ENCODE data around the gene CHST6.

CHST6 gene

DNA sequence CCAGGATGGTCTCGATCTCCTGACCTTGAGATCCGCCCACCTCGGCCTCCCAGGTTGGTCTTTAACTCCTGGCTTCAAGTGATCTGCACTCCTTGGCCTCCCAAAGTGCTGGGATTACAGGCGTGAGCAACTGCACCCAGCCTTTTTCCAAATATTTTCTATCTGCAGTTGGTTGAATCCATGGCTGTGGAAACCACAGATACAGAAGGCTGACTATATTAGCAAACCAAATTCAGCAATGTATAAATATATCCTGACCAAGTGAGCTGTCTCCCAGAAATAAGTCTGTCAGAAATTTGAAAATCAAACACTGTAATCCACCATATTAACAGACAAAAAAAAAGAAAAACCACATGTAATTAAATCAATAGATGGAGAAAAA, 71.5 kb downstream of the CHST6 start:
- Histone ChIP-seq H3K36me3 (ENCODE audit: control insufficient read depth in 2 of 2, insufficient read depth in 2 of 2, low read length in 2 of 2) (no peaks in the 10 kb centered on the region), H3K4me3 (ENCODE audit: low read length in 2 of 2) (no peak overlapping the region), H3K9me3 (ENCODE audit: control insufficient read depth in 2 of 2, low read length in 2 of 2) (no peaks in the 10 kb centered on the region), H3K27ac (ENCODE audit: low read depth in 2 of 2, low read length in 2 of 2) (no peak overlapping the region), H3K9ac (ENCODE audit: low read depth in 1 of 2, low read length in 2 of 2) (no peak overlapping the region), H3K27me3 (ENCODE audit: control insufficient read depth in 2 of 2, insufficient read depth in 2 of 2, low read length in 2 of 2) (no peaks in the 10 kb centered on the region), H3K4me1 (ENCODE audit: control insufficient read depth in 2 of 2, insufficient read depth in 2 of 2, low read length in 2 of 2) (peaks cover 7 to 9% of the 10 kb centered on the region in 2 donors)
